Kidney (tissue), 14 donors: ENCODE measurements around the gene AFF3. TPM values are rescaled to one million over a fixed set of nuclear protein-coding genes. Genes with fewer than 3 reads are reported as not detected.
A peak's percentile ranks its signal among the peaks of the same experiment; 100 is the strongest.

Experiments
- DNase-seq, 5 donors: peaks; one replicate each; pipeline ENCODE4 v3.0.0-alpha.2; 2013 to 2020
- FAIRE-seq: peaks from 2 replicates; lab custom pipeline; 2012; peaks lifted over from hg19 to GRCh38; lab: Jason Lieb, UNC
- H3K27ac ChIP-seq, 2 donors: one replicate each; pipeline ENCODE4 v1.7.0; 2013; ENCODE audit warnings: low read depth in 2 of 2, low read length in 2 of 2, inconsistent platforms in 1 of 2
- H3K27me3 ChIP-seq: one replicate; pipeline ENCODE4 v1.7.1; 2013; ENCODE audit warnings: low read length, inconsistent platforms; ENCODE audit not compliant: control insufficient read depth, insufficient read depth
- H3K36me3 ChIP-seq, 3 donors: one replicate each; pipeline versions ENCODE4 v1.7.0 to v1.7.1; 2013; ENCODE audit warnings: low read length in 3 of 3, control low read depth in 1 of 3, inconsistent platforms in 1 of 3; ENCODE audit not compliant: insufficient read depth in 3 of 3, control insufficient read depth in 2 of 3
- H3K4me1 ChIP-seq, 3 donors: one replicate each; pipeline versions ENCODE4 v1.7.0 to v1.7.1; 2013; ENCODE audit warnings: low read length in 3 of 3, inconsistent platforms in 1 of 3, low read depth in 1 of 3; ENCODE audit not compliant: control insufficient read depth in 2 of 3, insufficient read depth in 2 of 3
- H3K4me3 ChIP-seq, 3 donors: one replicate each; pipeline versions ENCODE4 v1.7.0 to v1.8.1; 2013; ENCODE audit warnings: low read length in 3 of 3, control low read depth in 1 of 3, inconsistent platforms in 1 of 3
- H3K9ac ChIP-seq, 3 donors: one replicate each; pipeline versions ENCODE4 v1.7.0 to v1.7.1; 2013; ENCODE audit warnings: low read length in 3 of 3, control low read depth in 1 of 3, inconsistent platforms in 1 of 3
- H3K9me3 ChIP-seq, 3 donors: one replicate each; pipeline versions ENCODE4 v1.7.0 to v1.7.1; 2013; ENCODE audit warnings: low read length in 3 of 3, control low read depth in 1 of 3, inconsistent platforms in 1 of 3; ENCODE audit not compliant: control insufficient read depth in 2 of 3, insufficient read depth in 1 of 3
- intact Hi-C: fragments of 100-400 bp; cut with DNase I; formaldehyde crosslinking; loops from one replicate; pipeline ENCODE4 v1.11.1; 2022
- polyA plus RNA-seq: library from polyadenylated mRNA; stranded (reverse); fragments of 350-450 nt; fragmentation: Illumina TruSeq; extraction: RNeasy Lipid Tissue Mini Kit (QIAGEN cat#74804); gene quantifications from one replicate; pipeline ENCODE4 v1.2.3, GENCODE V29; 2014; ENCODE audit warnings: low read depth, low replicate concordance; ENCODE audit not compliant: insufficient read depth
- total RNA-seq: library from RNA; stranded (reverse); fragmentation: NEBNext Ultra II Directional; extraction: Animal tissue kit (Norgen Biotek cat#: 25700); gene quantifications from one replicate; pipeline ENCODE4 v1.2.1, GENCODE V29; 2021
- TF ChIP-seq, protein P1 (sequence below): IDR thresholded peaks from 3 replicates; pipeline ENCODE4 v1.5.1; 2012; ENCODE audit warnings: mild to moderate bottlenecking, moderate library complexity, borderline replicate concordance; ENCODE audit not compliant: insufficient read depth; ENCODE audit errors: extremely low read depth
- donor health status: control.
- donor health status: control.
- donor health status: control.
- donor health status: control.
- donor health status: control.
- donor health status: DM: yes; HTN: yes; CAD: no.
- donor health status: Normal renal cell carcinoma (clear cell type).

Gene AFF3
- total and polyA plus RNA-seq, 2 donors from 2014 or later: 0.65 to 11.0 TPM

- FAIRE-seq: no peak
- Histone ChIP-seq H3K36me3 (no peaks in the 10 kb centered on the region), H3K9me3 (no peaks in the 10 kb centered on the region), H3K27ac (no peak overlapping the region), H3K4me3 (no peak overlapping the region), H3K9ac (no peak overlapping the region), H3K27me3 (no peaks in the 10 kb centered on the region), H3K4me1 (no peaks in the 10 kb centered on the region)
- TF ChIP-seq, protein P1, sequence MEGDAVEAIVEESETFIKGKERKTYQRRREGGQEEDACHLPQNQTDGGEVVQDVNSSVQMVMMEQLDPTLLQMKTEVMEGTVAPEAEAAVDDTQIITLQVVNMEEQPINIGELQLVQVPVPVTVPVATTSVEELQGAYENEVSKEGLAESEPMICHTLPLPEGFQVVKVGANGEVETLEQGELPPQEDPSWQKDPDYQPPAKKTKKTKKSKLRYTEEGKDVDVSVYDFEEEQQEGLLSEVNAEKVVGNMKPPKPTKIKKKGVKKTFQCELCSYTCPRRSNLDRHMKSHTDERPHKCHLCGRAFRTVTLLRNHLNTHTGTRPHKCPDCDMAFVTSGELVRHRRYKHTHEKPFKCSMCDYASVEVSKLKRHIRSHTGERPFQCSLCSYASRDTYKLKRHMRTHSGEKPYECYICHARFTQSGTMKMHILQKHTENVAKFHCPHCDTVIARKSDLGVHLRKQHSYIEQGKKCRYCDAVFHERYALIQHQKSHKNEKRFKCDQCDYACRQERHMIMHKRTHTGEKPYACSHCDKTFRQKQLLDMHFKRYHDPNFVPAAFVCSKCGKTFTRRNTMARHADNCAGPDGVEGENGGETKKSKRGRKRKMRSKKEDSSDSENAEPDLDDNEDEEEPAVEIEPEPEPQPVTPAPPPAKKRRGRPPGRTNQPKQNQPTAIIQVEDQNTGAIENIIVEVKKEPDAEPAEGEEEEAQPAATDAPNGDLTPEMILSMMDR: no peak
- DNase-seq: peak in 2 of 5 donors; percentile 64 to 69
- intact Hi-C loops: no loop called here
Measured at GRCh38 chr2:99801327-99801901, 341.0 kb downstream of the AFF3 start.

GRCh38 chr2:99797475-99797874, 344.9 kb downstream of the AFF3 start:
- Histone ChIP-seq H3K36me3 (no peaks in the 10 kb centered on the region), H3K27me3 (no peaks in the 10 kb centered on the region), H3K4me3 (no peak overlapping the region), H3K9ac (no peak overlapping the region), H3K27ac (no peak overlapping the region), H3K9me3 (no peaks in the 10 kb centered on the region), H3K4me1 (no peaks in the 10 kb centered on the region)
- FAIRE-seq (no peak), DNase-seq (no peak)
- TF ChIP-seq, protein P1: no peak
- intact Hi-C loops: no loop called here

GRCh38 chr2:99794414-99794813, 348.0 kb downstream of the AFF3 start:
- DNase-seq (no peak), FAIRE-seq (no peak)
- Histone ChIP-seq H3K9ac (no peak overlapping the region), H3K27ac (no peak overlapping the region), H3K27me3 (no peaks in the 10 kb centered on the region), H3K9me3 (no peaks in the 10 kb centered on the region), H3K4me3 (no peak overlapping the region), H3K4me1 (no peaks in the 10 kb centered on the region), H3K36me3 (no peaks in the 10 kb centered on the region)
- TF ChIP-seq, protein P1: no peak
- intact Hi-C loops: no loop called here

DNA sequence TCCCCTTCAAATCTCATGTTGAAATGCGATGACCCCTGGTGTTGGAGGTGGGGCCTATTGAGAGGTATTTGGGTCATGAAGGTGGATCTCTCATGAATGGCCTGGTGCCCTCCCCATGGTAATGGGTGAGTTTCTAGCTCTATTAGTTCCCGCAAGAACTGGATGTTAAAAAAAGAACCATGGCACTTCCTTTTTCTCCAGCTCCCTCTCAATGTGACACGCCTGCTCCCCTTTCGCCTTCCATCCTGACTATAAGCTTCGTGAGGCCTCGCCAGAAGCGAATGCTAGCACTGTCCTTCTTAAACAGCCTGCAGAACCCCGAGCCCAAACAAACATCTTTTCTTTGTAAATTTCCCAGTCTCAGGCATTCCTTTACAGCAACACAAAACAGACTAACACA, 349.4 kb downstream of the AFF3 start:
- TF ChIP-seq, protein P1: no peak
- Histone ChIP-seq H3K4me3 (no peak overlapping the region), H3K4me1 (no peaks in the 10 kb centered on the region), H3K36me3 (no peaks in the 10 kb centered on the region), H3K27me3 (no peaks in the 10 kb centered on the region), H3K9me3 (no peaks in the 10 kb centered on the region), H3K27ac (no peak overlapping the region), H3K9ac (no peak overlapping the region)
- intact Hi-C loops: no loop called here
- FAIRE-seq: no peak
- DNase-seq: no peak
